ENCODE measurements around the gene SUGP2. TPM values are rescaled to one million over a fixed set of nuclear protein-coding genes. Genes with fewer than 3 reads are reported as not detected.

SUGP2 gene
- total and polyA plus RNA-seq, 4 donors: 27.6 to 73.4 (median 59.6) TPM

- 93 to 94% methylated on average over 8 of the region's 8 CpGs for WGBS, 2 donors
- no peak overlapping the region for H3K9ac ChIP-seq (ENCODE audit: insufficient read depth in 1 of 2, low read length in 2 of 2)
- no peak for ATAC-seq (ENCODE audit: insufficient read depth, low FRiP score)
- DNase-seq: no peak
- no peaks in the 10 kb centered on the region for H3K9me3 ChIP-seq (ENCODE audit: control insufficient read depth in 4 of 4, insufficient read depth in 3 of 4, low read length in 3 of 4)
- peaks cover 0 to 24% (median 8%) of the 10 kb centered on the region in 5 donors for H3K4me1 ChIP-seq (ENCODE audit: control insufficient read depth in 5 of 5, insufficient read depth in 5 of 5, low read length in 5 of 5)
- no peak overlapping the region for H3K27ac ChIP-seq (ENCODE audit: low read depth in 1 of 2, low read length in 1 of 2)
- no peak overlapping the region for H3K4me3 ChIP-seq
- H3K27me3 ChIP-seq (ENCODE audit: control insufficient read depth in 3 of 3, insufficient read depth in 3 of 3, low read length in 2 of 3): no peaks in the 10 kb centered on the region
- H3K36me3 ChIP-seq (ENCODE audit: control insufficient read depth in 4 of 4, insufficient read depth in 4 of 4, low read length in 4 of 4): peaks cover 9 to 45% (median 26%) of the 10 kb centered on the region in 4 donors
- TF ChIP-seq CTCF (IDR thresholded peaks at IDR 0.05; ENCODE audit: control extremely low read depth, extremely low read depth): no peak
Measured at GRCh38 chr19:18998276-18998675, 35.0 kb downstream of the SUGP2 start.

GRCh38 chr19:18996796-18997394, 36.4 kb downstream of the SUGP2 start:
- ATAC-seq (ENCODE audit: insufficient read depth, low FRiP score) (no peak), DNase-seq (no peak)
- H3K27ac ChIP-seq (ENCODE audit: low read depth in 1 of 2, low read length in 1 of 2): no peak overlapping the region
- H3K4me3 ChIP-seq: no peak overlapping the region
- H3K9me3 ChIP-seq (ENCODE audit: control insufficient read depth in 4 of 4, insufficient read depth in 3 of 4, low read length in 3 of 4): no peaks in the 10 kb centered on the region
- no peak for TF ChIP-seq CTCF (IDR thresholded peaks at IDR 0.05; ENCODE audit: control extremely low read depth, extremely low read depth)
- peaks cover 12 to 48% (median 23%) of the 10 kb centered on the region in 4 donors for H3K36me3 ChIP-seq (ENCODE audit: control insufficient read depth in 4 of 4, insufficient read depth in 4 of 4, low read length in 4 of 4)
- no peak overlapping the region for H3K9ac ChIP-seq (ENCODE audit: insufficient read depth in 1 of 2, low read length in 2 of 2)
- WGBS, 2 donors: 87 to 92% methylated on average over 6 of the region's 6 CpGs
- H3K4me1 ChIP-seq (ENCODE audit: control insufficient read depth in 5 of 5, insufficient read depth in 5 of 5, low read length in 5 of 5): peaks cover 0 to 32% (median 12%) of the 10 kb centered on the region in 5 donors
- H3K27me3 ChIP-seq (ENCODE audit: control insufficient read depth in 3 of 3, insufficient read depth in 3 of 3, low read length in 2 of 3): no peaks in the 10 kb centered on the region

GRCh38 chr19:18996351-18996750, 37.0 kb downstream of the SUGP2 start:
- H3K9ac ChIP-seq (ENCODE audit: insufficient read depth in 1 of 2, low read length in 2 of 2): no peak overlapping the region
- no peak overlapping the region for H3K27ac ChIP-seq (ENCODE audit: low read depth in 1 of 2, low read length in 1 of 2)
- ATAC-seq (ENCODE audit: insufficient read depth, low FRiP score) (no peak), DNase-seq (no peak)
- no peak for TF ChIP-seq CTCF (IDR thresholded peaks at IDR 0.05; ENCODE audit: control extremely low read depth, extremely low read depth)
- H3K27me3 ChIP-seq (ENCODE audit: control insufficient read depth in 3 of 3, insufficient read depth in 3 of 3, low read length in 2 of 3): no peaks in the 10 kb centered on the region
- peaks cover 10 to 49% (median 19%) of the 10 kb centered on the region in 4 donors for H3K36me3 ChIP-seq (ENCODE audit: control insufficient read depth in 4 of 4, insufficient read depth in 4 of 4, low read length in 4 of 4)
- H3K4me3 ChIP-seq: no peak overlapping the region
- no peaks in the 10 kb centered on the region for H3K9me3 ChIP-seq (ENCODE audit: control insufficient read depth in 4 of 4, insufficient read depth in 3 of 4, low read length in 3 of 4)
- WGBS, 2 donors: 94 to 96% methylated on average over 10 of the region's 10 CpGs
- peaks cover 0 to 33% (median 12%) of the 10 kb centered on the region in 5 donors for H3K4me1 ChIP-seq (ENCODE audit: control insufficient read depth in 5 of 5, insufficient read depth in 5 of 5, low read length in 5 of 5)

All from lung (tissue), 12 donors.